Stomach (tissue), 4 donors: ENCODE measurements around the gene BTBD2.

ENCODE experiments used
- POLR2A ChIP-seq, 4 donors: fragments of 450-650 bp; IDR thresholded peaks; one replicate each; pipeline ENCODE4 v1.6.1; 2016; ENCODE audit warnings: antibody characterized with exemption in 4 of 4, control low read depth in 2 of 4, mild to moderate bottlenecking in 1 of 4, moderate library complexity in 1 of 4
- POLR2AphosphoS5 ChIP-seq, 3 donors: sonication (generic); formaldehyde crosslinking; IDR thresholded peaks; one replicate each; pipeline ENCODE4 v1.6.1; 2016; ENCODE audit warnings: antibody characterized with exemption in 3 of 3
- TF ChIP-seq, protein P1 (sequence below), 7 experiments: fragments of 450-650 bp in 4 of 7; fragments of 200-600 bp in 3 of 7; sonication (generic) in 3 of 7; IDR thresholded peaks; one replicate each; pipeline ENCODE4 v1.5.1; 2016 to 2019; ENCODE audit warnings: antibody characterized with exemption in 7 of 7, control low read depth in 2 of 7, mild to moderate bottlenecking in 1 of 7

DNA sequence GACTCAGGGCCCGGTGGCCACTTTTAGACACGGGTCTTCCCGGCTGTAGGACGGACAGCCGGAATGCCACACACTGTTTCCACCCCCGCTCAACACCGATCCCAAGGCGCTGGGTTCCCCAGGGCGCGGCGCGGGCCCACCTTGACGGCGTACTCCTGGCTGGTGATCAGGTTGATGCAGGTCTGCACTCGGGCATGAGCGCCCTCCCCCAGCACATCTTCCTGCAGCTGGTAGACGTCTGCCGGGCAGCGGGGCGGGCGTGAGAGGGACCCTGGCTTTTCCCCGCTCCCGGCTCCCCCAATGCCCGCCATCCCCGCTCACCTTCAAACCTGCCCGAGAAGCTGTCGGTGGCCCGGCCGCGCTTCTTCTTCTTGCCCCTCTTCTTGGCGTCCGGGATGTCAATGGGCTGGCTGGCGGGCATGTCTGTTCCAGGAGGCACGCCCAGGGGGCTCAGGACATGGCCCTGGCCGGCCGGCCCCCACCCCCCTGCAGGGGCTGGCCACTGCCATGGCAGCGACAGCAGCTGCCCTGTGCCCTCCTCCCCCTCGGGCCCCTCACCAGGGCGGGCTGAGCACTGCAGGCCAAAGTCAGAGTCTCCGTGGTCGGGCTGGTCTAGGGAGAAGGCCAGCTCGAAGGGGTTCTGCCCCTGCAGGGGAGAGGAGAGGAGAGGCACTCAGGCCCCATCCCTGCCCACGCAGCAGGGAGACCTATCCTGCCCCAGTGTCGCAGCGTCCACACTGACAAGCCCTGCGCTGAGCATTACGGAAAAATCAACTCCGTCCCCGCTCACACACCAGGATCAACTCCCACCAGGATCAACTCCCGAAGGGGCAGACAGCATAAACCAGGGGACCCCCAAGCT is 30.8 kb upstream of the BTBD2 start:
- TF ChIP-seq, protein P1, sequence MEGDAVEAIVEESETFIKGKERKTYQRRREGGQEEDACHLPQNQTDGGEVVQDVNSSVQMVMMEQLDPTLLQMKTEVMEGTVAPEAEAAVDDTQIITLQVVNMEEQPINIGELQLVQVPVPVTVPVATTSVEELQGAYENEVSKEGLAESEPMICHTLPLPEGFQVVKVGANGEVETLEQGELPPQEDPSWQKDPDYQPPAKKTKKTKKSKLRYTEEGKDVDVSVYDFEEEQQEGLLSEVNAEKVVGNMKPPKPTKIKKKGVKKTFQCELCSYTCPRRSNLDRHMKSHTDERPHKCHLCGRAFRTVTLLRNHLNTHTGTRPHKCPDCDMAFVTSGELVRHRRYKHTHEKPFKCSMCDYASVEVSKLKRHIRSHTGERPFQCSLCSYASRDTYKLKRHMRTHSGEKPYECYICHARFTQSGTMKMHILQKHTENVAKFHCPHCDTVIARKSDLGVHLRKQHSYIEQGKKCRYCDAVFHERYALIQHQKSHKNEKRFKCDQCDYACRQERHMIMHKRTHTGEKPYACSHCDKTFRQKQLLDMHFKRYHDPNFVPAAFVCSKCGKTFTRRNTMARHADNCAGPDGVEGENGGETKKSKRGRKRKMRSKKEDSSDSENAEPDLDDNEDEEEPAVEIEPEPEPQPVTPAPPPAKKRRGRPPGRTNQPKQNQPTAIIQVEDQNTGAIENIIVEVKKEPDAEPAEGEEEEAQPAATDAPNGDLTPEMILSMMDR (IDR thresholded peaks at IDR 0.05), result no peak
- no peak for TF ChIP-seq POLR2A (IDR thresholded peaks at IDR 0.05)
- TF ChIP-seq POLR2AphosphoS5 (IDR thresholded peaks at IDR 0.05), result no peak
